Measurements from ENCODE around the gene IRX2. TPM values are rescaled to one million over a fixed set of nuclear protein-coding genes. Genes with fewer than 3 reads are reported as not detected.

IRX2 gene
- total and polyA plus RNA-seq, 2 donors (not counting 3 experiments of a cell fraction or from before 2014, with no cell fraction given) = not detected

GRCh38 chr5:2797160-2797559 is 45.7 kb upstream of the IRX2 start:
- H2AFZ ChIP-seq (ENCODE audit: low read depth, low read length) = no peak overlapping the region
- TF ChIP-seq MYC (IDR thresholded peaks at IDR 0.05; ENCODE audit: low read depth, low read length) = no peak
- TF ChIP-seq EZH2 (IDR thresholded peaks at IDR 0.05; ENCODE audit: borderline replicate concordance, low read depth, low read length, severe bottlenecking) = no peak
- no peak for TF ChIP-seq GATA2 (IDR thresholded peaks at IDR 0.05; ENCODE audit: insufficient read depth, insufficient read length, low read depth, low read length)
- TF ChIP-seq MAX (IDR thresholded peaks at IDR 0.05; ENCODE audit: insufficient read depth, insufficient read length) = no peak
- no peak for TF ChIP-seq CTCF (IDR thresholded peaks at IDR 0.05; ENCODE audit: extremely low read depth in 1 of 2, insufficient read depth in 1 of 2, low read depth in 1 of 2, low read length in 2 of 2)
- no peak for TF ChIP-seq POLR2AphosphoS5 (IDR thresholded peaks at IDR 0.05; ENCODE audit: insufficient read depth, low read depth, low read length)
- TF ChIP-seq JUN (IDR thresholded peaks at IDR 0.05; ENCODE audit: borderline replicate concordance, insufficient read depth, insufficient read length, low read depth) = no peak
- no peaks in the 10 kb centered on the region for H3K4me1 ChIP-seq (ENCODE audit: control insufficient read depth, extremely low read depth, insufficient read depth, low read length)
- H3K27me3 ChIP-seq (ENCODE audit: control insufficient read depth in 2 of 2, insufficient read depth in 2 of 2, low read length in 2 of 2) = no peaks in the 10 kb centered on the region
- H3K9me3 ChIP-seq (replicated peaks; ENCODE audit: control insufficient read depth, insufficient read depth, low read length) = peaks cover 8% of the 10 kb centered on the region
- no peaks in the 10 kb centered on the region for H3K36me3 ChIP-seq (ENCODE audit: control insufficient read depth in 2 of 2, extremely low read depth in 1 of 2, insufficient read depth in 2 of 2, low read length in 2 of 2)
- H3K4me2 ChIP-seq (ENCODE audit: insufficient read depth, low read length) = no peak overlapping the region
- BruUV-seq (replicated peaks) = no TSS peak
- POLR2A ChIA-PET = no interaction called here
- CTCF ChIA-PET = no interaction called here
- H3K27ac ChIP-seq (ENCODE audit: insufficient read depth, low read depth, low read length) = no peak overlapping the region
- intact Hi-C loops (cut with micrococcal nuclease) = no loop called here
- H3K9ac ChIP-seq (replicated peaks; ENCODE audit: extremely low read depth, insufficient read depth, low read length) = no peak overlapping the region
- no peak overlapping the region for H3K4me3 ChIP-seq (replicated peaks in 1 of 3; ENCODE audit: insufficient read depth in 1 of 3, low read depth in 1 of 3, low read length in 3 of 3)
- no peaks in the 10 kb centered on the region for H3K9me1 ChIP-seq (replicated peaks; ENCODE audit: control insufficient read depth, extremely low read depth, insufficient read depth, low read length)
- FAIRE-seq (no peak), DNase-seq (ENCODE audit: low read depth, low spot score) (no peak)
- H4K20me1 ChIP-seq (replicated peaks; ENCODE audit: control insufficient read depth, extremely low read depth, insufficient read depth, low read length) = no peaks in the 10 kb centered on the region
- no peaks in the 10 kb centered on the region for H3K79me2 ChIP-seq (ENCODE audit: control insufficient read depth, insufficient read depth, low read length)
- dilution Hi-C loops (cut with MboI; ENCODE audit: extremely low pct_ligation_motif_present, low sequenced_read_pairs) = no loop called here
